ENCODE measurements around the gene SPATA46. TPM values are rescaled to one million over a fixed set of nuclear protein-coding genes. Genes with fewer than 3 reads are reported as not detected.

The SPATA46 gene
- total and polyA plus RNA-seq, 2 of the 8 experiments (the other 6 are each of a cell fraction or from before 2014, with no cell fraction given): not detected

DNA sequence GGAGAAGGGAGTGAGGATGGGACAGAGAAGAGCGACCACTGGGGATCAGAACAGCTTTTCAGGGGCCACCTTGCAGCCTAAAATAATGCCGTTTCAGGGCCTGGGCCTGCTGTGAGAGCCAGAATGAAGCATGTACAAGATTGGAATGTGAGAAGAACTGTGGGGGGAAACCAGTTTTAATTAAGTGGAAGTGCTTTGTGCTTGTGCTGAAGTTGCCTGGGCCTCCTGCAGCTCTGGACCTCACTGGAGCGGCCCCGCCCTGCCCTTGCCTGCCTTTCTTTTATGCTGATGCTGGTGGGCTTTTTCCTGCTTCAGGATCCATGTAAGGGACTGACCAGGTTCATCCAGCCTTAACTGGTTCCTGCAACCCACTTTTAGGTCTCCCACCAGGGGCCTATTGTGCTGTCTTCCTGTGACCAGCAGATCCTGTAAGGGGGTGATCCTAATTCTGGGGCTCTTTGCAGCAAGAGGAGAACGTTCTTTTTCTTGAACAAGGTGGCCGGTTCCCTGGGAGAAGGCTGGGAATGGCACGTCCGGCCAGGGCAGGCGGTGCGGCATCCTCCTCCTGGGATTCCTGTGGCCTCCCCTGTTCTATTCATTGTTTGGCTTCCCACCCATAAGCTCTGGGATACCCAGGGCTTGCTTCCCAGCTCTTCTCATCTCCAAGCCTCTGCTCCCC lies 8.1 kb upstream of the SPATA46 start (continued):
- TF ChIP-seq CBX8 (IDR thresholded peaks at IDR 0.05; ENCODE audit: borderline replicate concordance, low read depth, low read length) (no peak), SP2 (IDR thresholded peaks at IDR 0.05; ENCODE audit: low read length) (no peak), KDM4A (IDR thresholded peaks at IDR 0.05; ENCODE audit: low read depth, low read length, severe bottlenecking) (no peak), TAF7 (optimal IDR thresholded peaks at IDR 0.05; ENCODE audit: borderline replicate concordance, low read depth, low read length) (no peak), ASH2L (IDR thresholded peaks at IDR 0.05; ENCODE audit: low read length) (no peak), ZNF274 (IDR thresholded peaks at IDR 0.05; ENCODE audit: borderline replicate concordance, extremely low read depth, low read length) (no peak), HDAC2 (IDR thresholded peaks at IDR 0.05; ENCODE audit: borderline replicate concordance in 1 of 2, low read depth in 2 of 2, low read length in 2 of 2) (no peak), CBX5 (IDR thresholded peaks at IDR 0.05; ENCODE audit: low read depth, low read length) (no peak)
